GM12874 (cell line): ENCODE data around the gene AMBP.

ENCODE experiments used
- CTCF ChIP-seq: IDR thresholded peaks from 2 replicates; pipeline ENCODE4 v1.5.1; 2011; ENCODE audit warnings: low read depth, mild to moderate bottlenecking, control low read depth, low read length, moderate library complexity; ENCODE audit not compliant: insufficient read depth

The AMBP gene

GRCh38 chr9:114116126-114116747 lies 38.1 kb upstream of the AMBP start:
- TF ChIP-seq CTCF: no peak

- no peak for TF ChIP-seq CTCF
These were observed 37.6 kb upstream of the AMBP start for GRCh38 chr9:114115654-114116125.

- TF ChIP-seq CTCF: no peak
These were observed 36.3 kb upstream of the AMBP start for GRCh38 chr9:114114364-114114763.

- TF ChIP-seq CTCF: no peak
These were observed 34.9 kb upstream of the AMBP start for GRCh38 chr9:114112778-114113584.

- no peak for TF ChIP-seq CTCF
These were observed 34.2 kb upstream of the AMBP start for GRCh38 chr9:114112325-114112724.

- TF ChIP-seq CTCF: no peak
These were observed 32.1 kb upstream of the AMBP start for GRCh38 chr9:114110180-114110579.

GRCh38 chr9:114109124-114109523 lies 31.0 kb upstream of the AMBP start:
- TF ChIP-seq CTCF: no peak
